Measurements from ENCODE around the gene TEK. TPM values are rescaled to one million over a fixed set of nuclear protein-coding genes. Genes with fewer than 3 reads are reported as not detected.

TEK gene
- total RNA-seq, 1 donor from 2014 or later, result 2.7 TPM

GRCh38 chr9:27124151-27124550 is 15.1 kb downstream of the TEK start:
- Mint-ChIP-seq H3K36me3 (ENCODE audit: low read depth) (no peaks in the 10 kb centered on the region), H3K27me3 (ENCODE audit: low read depth) (no peaks in the 10 kb centered on the region), H3K4me3 (ENCODE audit: unreplicated experiment) (no peak overlapping the region), H3K27ac (ENCODE audit: unreplicated experiment) (peak overlapping the region; percentile 86), H3K9me3 (ENCODE audit: low read depth) (no peaks in the 10 kb centered on the region), H3K4me1 (ENCODE audit: low read depth) (peaks cover 43% of the 10 kb centered on the region)
- no peak for DNase-seq (ENCODE audit: low spot score)
- TF ChIP-seq CTCF (IDR thresholded peaks at IDR 0.05), result no peak

- no peak for TF ChIP-seq CTCF (IDR thresholded peaks at IDR 0.05)
- peaks cover 38% of the 10 kb centered on the region for H3K4me1 Mint-ChIP-seq (ENCODE audit: low read depth)
- H3K36me3 Mint-ChIP-seq (ENCODE audit: low read depth), result no peaks in the 10 kb centered on the region
- no peaks in the 10 kb centered on the region for H3K27me3 Mint-ChIP-seq (ENCODE audit: low read depth)
- no peaks in the 10 kb centered on the region for H3K9me3 Mint-ChIP-seq (ENCODE audit: low read depth)
- no peak for DNase-seq (ENCODE audit: low spot score)
- H3K27ac Mint-ChIP-seq (ENCODE audit: unreplicated experiment), result peak overlapping the region; percentile 86
- H3K4me3 Mint-ChIP-seq (ENCODE audit: unreplicated experiment), result no peak overlapping the region
Measured at GRCh38 chr9:27125030-27125429, 16.0 kb downstream of the TEK start.

- H3K9me3 Mint-ChIP-seq (ENCODE audit: low read depth), result no peaks in the 10 kb centered on the region
- no peak overlapping the region for H3K4me3 Mint-ChIP-seq (ENCODE audit: unreplicated experiment)
- H3K27ac Mint-ChIP-seq (ENCODE audit: unreplicated experiment), result no peak overlapping the region
- no peak for TF ChIP-seq CTCF (IDR thresholded peaks at IDR 0.05)
- H3K36me3 Mint-ChIP-seq (ENCODE audit: low read depth), result no peaks in the 10 kb centered on the region
- DNase-seq (ENCODE audit: low spot score), result no peak
- H3K4me1 Mint-ChIP-seq (ENCODE audit: low read depth), result peaks cover 38% of the 10 kb centered on the region
- H3K27me3 Mint-ChIP-seq (ENCODE audit: low read depth), result no peaks in the 10 kb centered on the region
Measured at GRCh38 chr9:27125936-27126335, 16.9 kb downstream of the TEK start.

GRCh38 chr9:27126670-27127069 is 17.6 kb downstream of the TEK start:
- H3K27me3 Mint-ChIP-seq (ENCODE audit: low read depth), result no peaks in the 10 kb centered on the region
- TF ChIP-seq CTCF (IDR thresholded peaks at IDR 0.05), result no peak
- DNase-seq (ENCODE audit: low spot score), result no peak
- H3K9me3 Mint-ChIP-seq (ENCODE audit: low read depth), result no peaks in the 10 kb centered on the region
- no peak overlapping the region for H3K4me3 Mint-ChIP-seq (ENCODE audit: unreplicated experiment)
- no peaks in the 10 kb centered on the region for H3K36me3 Mint-ChIP-seq (ENCODE audit: low read depth)
- H3K4me1 Mint-ChIP-seq (ENCODE audit: low read depth), result peaks cover 41% of the 10 kb centered on the region
- no peak overlapping the region for H3K27ac Mint-ChIP-seq (ENCODE audit: unreplicated experiment)

- TF ChIP-seq CTCF (IDR thresholded peaks at IDR 0.05), result no peak
- Mint-ChIP-seq H3K4me3 (ENCODE audit: unreplicated experiment) (no peak overlapping the region), H3K27me3 (ENCODE audit: low read depth) (no peaks in the 10 kb centered on the region), H3K4me1 (ENCODE audit: low read depth) (peaks cover 32% of the 10 kb centered on the region), H3K36me3 (ENCODE audit: low read depth) (no peaks in the 10 kb centered on the region), H3K9me3 (ENCODE audit: low read depth) (no peaks in the 10 kb centered on the region), H3K27ac (ENCODE audit: unreplicated experiment) (no peak overlapping the region)
- DNase-seq (ENCODE audit: low spot score), result no peak
Measured at GRCh38 chr9:27129221-27129620, 20.2 kb downstream of the TEK start.

Measured in chondrocyte (in vitro differentiated cells).